CD14-positive monocyte (primary cell): ENCODE data around the gene GAD1. TPM values are rescaled to one million over a fixed set of nuclear protein-coding genes. Genes with fewer than 3 reads are reported as not detected.

Experiments used
- DNase-seq, 3 donors: peaks; one replicate each; pipeline ENCODE4 v3.0.0-alpha.2; 2011 to 2022
- H2AFZ ChIP-seq: 2 replicates; pipeline ENCODE4 v1.6.0; 2012; ENCODE audit warnings: mild to moderate bottlenecking, low read depth, low read length, inconsistent platforms; ENCODE audit not compliant: insufficient read depth, poor library complexity, severe bottlenecking
- H3K27ac ChIP-seq, 2 donors: 1 replicate in 1 of 2; 2 replicates in 1 of 2; pipeline ENCODE4 v1.5.1; 2012 to 2013; ENCODE audit warnings: low read length in 2 of 2, control low read depth in 1 of 2, inconsistent platforms in 1 of 2, low read depth in 1 of 2, mild to moderate bottlenecking in 1 of 2
- H3K27me3 ChIP-seq, 2 donors: one replicate each; pipeline versions ENCODE4 v1.6.0 to v1.6.1; 2011 to 2013; ENCODE audit warnings: low read length in 2 of 2; ENCODE audit not compliant: control insufficient read depth in 2 of 2, insufficient read depth in 2 of 2
- H3K36me3 ChIP-seq, 2 donors: replicated peaks in 1 of 2; 1 replicate in 1 of 2; 2 replicates in 1 of 2; pipeline versions ENCODE4 v1.5.1 to v1.6.1; 2012 to 2013; ENCODE audit warnings: low read length in 2 of 2, control low read depth in 1 of 2, inconsistent platforms in 1 of 2, mild to moderate bottlenecking in 1 of 2; ENCODE audit not compliant: insufficient read depth in 2 of 2, control insufficient read depth in 1 of 2
- H3K4me1 ChIP-seq, 2 donors: 1 replicate in 1 of 2; 2 replicates in 1 of 2; pipeline versions ENCODE4 v1.5.1 to v1.6.1; 2012 to 2013; ENCODE audit warnings: low read length in 2 of 2, control low read depth in 1 of 2, inconsistent platforms in 1 of 2, mild to moderate bottlenecking in 1 of 2, moderate library complexity in 1 of 2; ENCODE audit not compliant: insufficient read depth in 2 of 2, control insufficient read depth in 1 of 2
- H3K4me2 ChIP-seq: replicated peaks from 2 replicates; pipeline ENCODE3; 2012; ENCODE audit warnings: low read length, moderate library complexity, mild to moderate bottlenecking; ENCODE audit not compliant: poor library complexity, severe bottlenecking; ENCODE audit errors: extremely low read depth
- H3K4me3 ChIP-seq, 3 experiments: fragments of 200-600 bp in 1 of 3; sonication (generic) in 1 of 3; replicated peaks in 1 of 3; 1 replicate in 2 of 3; 2 replicates in 1 of 3; pipeline ENCODE4 v1.5.1; 2011 to 2013; ENCODE audit warnings: low read length in 3 of 3, mild to moderate bottlenecking in 3 of 3, control low read depth in 2 of 3, low read depth in 2 of 3, inconsistent platforms in 1 of 3, moderate library complexity in 1 of 3
- H3K79me2 ChIP-seq: 2 replicates; pipeline ENCODE4 v1.6.0; 2012; ENCODE audit warnings: mild to moderate bottlenecking, control low read depth, inconsistent platforms, low read length, moderate library complexity; ENCODE audit not compliant: insufficient read depth
- H3K9ac ChIP-seq: 2 replicates; pipeline ENCODE4 v1.6.0; 2017; ENCODE audit warnings: low read length, mild to moderate bottlenecking; ENCODE audit not compliant: insufficient read depth, poor library complexity, severe bottlenecking
- H3K9me3 ChIP-seq, 2 donors: replicated peaks in 1 of 2; 1 replicate in 1 of 2; 2 replicates in 1 of 2; pipeline versions ENCODE4 v1.5.1 to v1.6.1; 2012 to 2013; ENCODE audit warnings: low read length in 2 of 2, control low read depth in 1 of 2; ENCODE audit not compliant: control insufficient read depth in 1 of 2, insufficient read depth in 1 of 2
- H4K20me1 ChIP-seq: 2 replicates; pipeline ENCODE4 v1.6.0; 2012; ENCODE audit warnings: mild to moderate bottlenecking, low read length, control low read depth, moderate library complexity; ENCODE audit not compliant: insufficient read depth
- H3K27ac Mint-ChIP-seq, 7 donors: one replicate each; pipeline ENCODE4 v1.8.0; 2020; ENCODE audit warnings: mild to moderate bottlenecking in 7 of 7, mixed read lengths in 7 of 7, moderate library complexity in 6 of 7, inconsistent platforms in 2 of 7
- H3K27me3 Mint-ChIP-seq, 3 donors: one replicate each; pipeline ENCODE4 v1.8.0; 2021 to 2022; ENCODE audit warnings: low read depth in 3 of 3, mild to moderate bottlenecking in 3 of 3, mixed read lengths in 3 of 3, moderate library complexity in 3 of 3, inconsistent platforms in 1 of 3
- H3K36me3 Mint-ChIP-seq, 2 donors: one replicate each; pipeline ENCODE4 v1.8.0; 2020; ENCODE audit warnings: mixed read lengths in 2 of 2, inconsistent platforms in 1 of 2, mild to moderate bottlenecking in 1 of 2
- H3K4me1 Mint-ChIP-seq: one replicate; pipeline ENCODE4 v1.8.0; 2020; ENCODE audit warnings: mild to moderate bottlenecking, mixed read lengths
- H3K4me3 Mint-ChIP-seq, 2 donors: one replicate each; pipeline ENCODE4 v1.8.0; 2020; ENCODE audit warnings: mild to moderate bottlenecking in 2 of 2, mixed read lengths in 2 of 2, moderate library complexity in 1 of 2
- H3K9me3 Mint-ChIP-seq, 7 donors: one replicate each; pipeline ENCODE4 v1.8.0; 2020 to 2022; ENCODE audit warnings: mixed read lengths in 7 of 7, mild to moderate bottlenecking in 6 of 7, moderate library complexity in 6 of 7, inconsistent platforms in 2 of 7
- CTCF ChIP-seq: fragments of 200-600 bp; IDR thresholded peaks from one replicate; pipeline ENCODE4 v1.8.0; 2022; ENCODE audit warnings: antibody characterized with exemption, mild to moderate bottlenecking
- WGBS: methylation state at CpG from one replicate; pipeline ENCODE4 v1.1.5; 2013; ENCODE audit warnings: missing lambda C conversion rate; ENCODE audit not compliant: insufficient coverage; 5-methylcytosine and 5-hydroxymethylcytosine counted together
- intact Hi-C, 2 donors: fragments of 100-400 bp; cut with micrococcal nuclease; formaldehyde crosslinking; loops; one replicate each; pipeline versions ENCODE4 v1.15.0 to v1.15.1; 2023
- polyA plus RNA-seq, 3 donors: library from polyadenylated mRNA; depleted of rRNA in 1 of 3; unstranded in 2 of 3; stranded (reverse) in 1 of 3; fragments of 300-500 nt in 2 of 3; fragments of >200 nt in 1 of 3; fragmentation: Illumina TruSeq in 2 of 3; gene quantifications; 1 replicate in 2 of 3; 2 replicates in 1 of 3; pipeline ENCODE4 v1.2.3, GENCODE V29; 2012 to 2021

GAD1 gene
- polyA plus RNA-seq, 3 donors = 0.08 TPM; not detected in 2

GRCh38 chr2:170814533-170815230 is 2.0 kb upstream of the GAD1 start:
- WGBS = 8% methylated on average over 20 of the region's 31 CpGs
- peaks cover 3 to 11% of the 10 kb centered on the region in 2 donors for H3K36me3 Mint-ChIP-seq
- Histone ChIP-seq H3K27ac (no peak overlapping the region), H3K4me3 (no peak overlapping the region), H3K79me2 (no peaks in the 10 kb centered on the region), H2AFZ (no peak overlapping the region), H3K4me1 (peaks cover 32 to 37% of the 10 kb centered on the region in 2 donors), H3K9me3 (peaks cover 0 to 40% of the 10 kb centered on the region in 2 donors), H4K20me1 (no peaks in the 10 kb centered on the region), H3K27me3 (peaks cover 63 to 76% of the 10 kb centered on the region in 2 donors), H3K9ac (no peak overlapping the region), H3K36me3 (no peaks in the 10 kb centered on the region), H3K4me2 (no peak overlapping the region)
- TF ChIP-seq CTCF = no peak
- H3K4me3 Mint-ChIP-seq = peak overlapping the region in 1 of 2 donors; percentile 86
- peaks cover 0 to 34% (median 20%) of the 10 kb centered on the region in 7 donors for H3K9me3 Mint-ChIP-seq
- H3K4me1 Mint-ChIP-seq = peaks cover 41% of the 10 kb centered on the region
- peaks cover 75 to 88% (median 79%) of the 10 kb centered on the region in 3 donors for H3K27me3 Mint-ChIP-seq
- no peak for DNase-seq
- intact Hi-C loops = loop anchor here (2.0 to 10.0 kb wide), 3 partner anchors 410 to 582 kb away; no protein-coding TSS in a partner anchor
- H3K27ac Mint-ChIP-seq = no peak overlapping the region

GRCh38 chr2:170815311-170815710 is 1.4 kb upstream of the GAD1 start:
- no peak for DNase-seq
- peaks cover 3 to 11% of the 10 kb centered on the region in 2 donors for H3K36me3 Mint-ChIP-seq
- peak overlapping the region in 1 of 3 experiments; percentile 71 for H3K4me3 ChIP-seq

More at GRCh38 chr2:170815311-170815710, 1.4 kb upstream of the GAD1 start:
- no peak overlapping the region for H3K9ac ChIP-seq
- H3K27ac Mint-ChIP-seq = no peak overlapping the region
- H3K79me2 ChIP-seq = no peaks in the 10 kb centered on the region
- H3K36me3 ChIP-seq = no peaks in the 10 kb centered on the region
- 35% methylated on average over 3 of the region's 19 CpGs for WGBS
- peaks cover 77 to 91% (median 84%) of the 10 kb centered on the region in 3 donors for H3K27me3 Mint-ChIP-seq
- peaks cover 0 to 46% of the 10 kb centered on the region in 2 donors for H3K9me3 ChIP-seq
- peaks cover 34 to 39% of the 10 kb centered on the region in 2 donors for H3K4me1 ChIP-seq
- peak overlapping the region; percentile 71 for H2AFZ ChIP-seq
- intact Hi-C loops = loop anchor here (2.0 to 10.0 kb wide), 2 partner anchors 411 to 455 kb away; no protein-coding TSS in a partner anchor
- no peak overlapping the region for H3K27ac ChIP-seq
- H3K4me1 Mint-ChIP-seq = peaks cover 44% of the 10 kb centered on the region
- no peak for TF ChIP-seq CTCF
- no peaks in the 10 kb centered on the region for H4K20me1 ChIP-seq
- peaks cover 68 to 82% of the 10 kb centered on the region in 2 donors for H3K27me3 ChIP-seq
- peak overlapping the region in 1 of 2 donors; percentile 86 for H3K4me3 Mint-ChIP-seq
- peak overlapping the region; percentile 78 for H3K4me2 ChIP-seq
- H3K9me3 Mint-ChIP-seq = peaks cover 0 to 34% (median 20%) of the 10 kb centered on the region in 7 donors
